HEK293 (cell line): ENCODE measurements around the gene E2F1.

Source experiments
- GLI4 ChIP-seq: fragments of 450-650 bp; formaldehyde crosslinking; IDR thresholded peaks from 2 replicates; pipeline ENCODE4 v1.5.1; 2016; ENCODE audit warnings: missing biosample characterization, missing genetic modification characterization
- INSM2 ChIP-seq: fragments of 450-650 bp; formaldehyde crosslinking; IDR thresholded peaks from 2 replicates; pipeline ENCODE4 v1.5.1; 2016; ENCODE audit warnings: missing biosample characterization, missing genetic modification characterization
- KLF9 ChIP-seq: fragments of 450-650 bp; formaldehyde crosslinking; IDR thresholded peaks from 2 replicates; pipeline ENCODE4 v1.5.1; 2016; ENCODE audit warnings: missing biosample characterization, missing genetic modification characterization, low read depth
- MEIS1 ChIP-seq: sonication (generic); formaldehyde crosslinking; IDR thresholded peaks from 2 replicates; pipeline ENCODE4 v1.8.1; 2022; ENCODE audit warnings: missing genetic modification reagents, mild to moderate bottlenecking, borderline replicate concordance
- MZF1 ChIP-seq: fragments of 450-650 bp; formaldehyde crosslinking; IDR thresholded peaks from 2 replicates; pipeline ENCODE4 v1.5.1; 2017; ENCODE audit warnings: missing biosample characterization, missing genetic modification characterization, borderline replicate concordance
- YY1 ChIP-seq: fragments of 450-650 bp; formaldehyde crosslinking; IDR thresholded peaks from 2 replicates; pipeline ENCODE4 v1.5.1; 2018; ENCODE audit warnings: missing biosample characterization, missing genetic modification characterization
- ZBTB8A ChIP-seq: fragments of 450-650 bp; formaldehyde crosslinking; IDR thresholded peaks from 2 replicates; pipeline ENCODE4 v1.5.1; 2016; ENCODE audit warnings: missing biosample characterization, missing genetic modification characterization
- ZEB2 ChIP-seq: fragments of 450-650 bp; formaldehyde crosslinking; IDR thresholded peaks from 2 replicates; pipeline ENCODE4 v1.5.1; 2016; ENCODE audit warnings: missing biosample characterization, missing genetic modification characterization
- ZFHX2 ChIP-seq: fragments of 450-650 bp; formaldehyde crosslinking; conservative IDR thresholded peaks from 2 replicates; pipeline ENCODE4 v1.5.1; 2016; ENCODE audit warnings: missing biosample characterization, missing genetic modification characterization
- ZFP3 ChIP-seq: fragments of 450-650 bp; formaldehyde crosslinking; IDR thresholded peaks from 2 replicates; pipeline ENCODE4 v1.5.1; 2016; ENCODE audit warnings: low read depth, missing biosample characterization, missing genetic modification characterization
- ZFP41 ChIP-seq: fragments of 450-650 bp; formaldehyde crosslinking; IDR thresholded peaks from 2 replicates; pipeline ENCODE4 v1.5.1; 2016; ENCODE audit warnings: missing biosample characterization, missing genetic modification characterization, borderline replicate concordance
- ZNF121 ChIP-seq: fragments of 450-650 bp; formaldehyde crosslinking; IDR thresholded peaks from 2 replicates; pipeline ENCODE4 v1.5.1; 2016; ENCODE audit warnings: missing biosample characterization, missing genetic modification characterization
- ZNF221 ChIP-seq: fragments of 450-650 bp; formaldehyde crosslinking; IDR thresholded peaks from 2 replicates; pipeline ENCODE4 v1.5.1; 2017; ENCODE audit warnings: missing biosample characterization, missing genetic modification characterization, borderline replicate concordance
- ZNF274 ChIP-seq, 2 experiments: fragments of 200-500 bp in 1 of 2; fragments of 450-650 bp in 1 of 2; sonication (Bioruptor generic) in 1 of 2; formaldehyde crosslinking in 1 of 2; IDR thresholded peaks; 2 replicates each; pipeline versions ENCODE4 v1.5.1 to v1.6.1; 2014 to 2016; ENCODE audit warnings: borderline replicate concordance in 1 of 2, inconsistent platforms in 1 of 2, low read length in 1 of 2, missing biosample characterization in 1 of 2, missing genetic modification characterization in 1 of 2
- ZNF394 ChIP-seq: fragments of 450-650 bp; formaldehyde crosslinking; IDR thresholded peaks from 2 replicates; pipeline ENCODE4 v1.5.1; 2016; ENCODE audit warnings: missing biosample characterization, missing genetic modification characterization, mild to moderate bottlenecking, moderate library complexity, borderline replicate concordance
- ZNF416 ChIP-seq: fragments of 450-650 bp; formaldehyde crosslinking; IDR thresholded peaks from 2 replicates; pipeline ENCODE4 v1.5.1; 2016; ENCODE audit warnings: missing biosample characterization, missing genetic modification characterization
- ZNF513 ChIP-seq: fragments of 450-650 bp; IDR thresholded peaks from 2 replicates; pipeline ENCODE4 v1.5.1; 2018; ENCODE audit warnings: missing biosample characterization, missing genetic modification characterization
- ZNF529 ChIP-seq: fragments of 450-650 bp; formaldehyde crosslinking; IDR thresholded peaks from 2 replicates; pipeline ENCODE4 v1.5.1; 2017; ENCODE audit warnings: missing genetic modification characterization, missing biosample characterization; ENCODE audit not compliant: insufficient replicate concordance
- ZNF626 ChIP-seq: fragments of 450-650 bp; sonication (Bioruptor Pico); formaldehyde crosslinking; IDR thresholded peaks from 2 replicates; pipeline ENCODE4 v1.5.1; 2018; ENCODE audit warnings: missing biosample characterization, missing genetic modification characterization, inconsistent platforms
- ZNF664 ChIP-seq: fragments of 450-650 bp; formaldehyde crosslinking; IDR thresholded peaks from 2 replicates; pipeline ENCODE4 v1.5.1; 2016; ENCODE audit warnings: missing biosample characterization, missing genetic modification characterization
- ZNF76 ChIP-seq: fragments of 450-650 bp; formaldehyde crosslinking; IDR thresholded peaks from 2 replicates; pipeline ENCODE4; 2016; ENCODE audit warnings: low read depth, missing biosample characterization, missing genetic modification characterization, borderline replicate concordance
- ZNF830 ChIP-seq: fragments of 450-650 bp; IDR thresholded peaks from 2 replicates; pipeline ENCODE4 v1.5.0; 2018; ENCODE audit warnings: missing biosample characterization, missing genetic modification characterization, low read depth, mild to moderate bottlenecking, moderate library complexity
- TF ChIP-seq, protein P1 (sequence below): fragments of 450-650 bp; formaldehyde crosslinking; IDR thresholded peaks from 2 replicates; pipeline ENCODE4 v1.5.1; 2016; ENCODE audit warnings: missing biosample characterization, missing genetic modification characterization
- TF ChIP-seq, protein P2 (sequence below): fragments of 450-650 bp; formaldehyde crosslinking; IDR thresholded peaks from 2 replicates; pipeline ENCODE4 v1.5.1; 2017; ENCODE audit warnings: missing biosample characterization, missing genetic modification characterization
- TF ChIP-seq, protein P3 (sequence below): fragments of 450-650 bp; formaldehyde crosslinking; IDR thresholded peaks from 2 replicates; pipeline ENCODE4 v1.5.1; 2016; ENCODE audit warnings: missing biosample characterization, missing genetic modification characterization
- TF ChIP-seq, protein P4 (sequence below): fragments of 450-650 bp; formaldehyde crosslinking; IDR thresholded peaks from 2 replicates; pipeline ENCODE4 v1.5.1; 2016; ENCODE audit warnings: missing biosample characterization, missing genetic modification characterization
- TF ChIP-seq, protein P5 (sequence below): fragments of 450-650 bp; formaldehyde crosslinking; IDR thresholded peaks from 2 replicates; pipeline ENCODE4 v1.5.1; 2016; ENCODE audit warnings: missing biosample characterization, missing genetic modification characterization

E2F1 gene

GRCh38 chr20:33732166-33732970 is 46.2 kb upstream of the E2F1 start (continued):
- TF ChIP-seq ZNF416 (tag by site-specific recombination) (no peak), ZNF626 (tag by site-specific recombination) (no peak), GLI4 (tag by site-specific recombination) (no peak), ZFP41 (tag by site-specific recombination) (no peak), ZFP3 (tag by site-specific recombination) (no peak), ZNF664 (tag by site-specific recombination) (no peak), MEIS1 (CRISPR knock-in tag) (no peak), ZNF221 (tag by site-specific recombination) (no peak), ZEB2 (tag by site-specific recombination) (0 out of 2 replicates have a peak, but pooled peaks have one; percentile 25), KLF9 (tag by site-specific recombination) (peak; percentile 38; the same call in 1 of the 2 replicates), ZNF529 (tag by site-specific recombination) (no peak), ZNF274 (IDR thresholded peaks at IDR 0.05; ENCODE audit: low read length) (no peak), ZNF274 (tag by site-specific recombination; IDR thresholded peaks at IDR 0.05; ENCODE audit: borderline replicate concordance) (no peak), INSM2 (tag by site-specific recombination) (no peak), ZNF121 (no peak), ZNF76 (no peak), ZFHX2 (tag by site-specific recombination) (no peak; the same call in none of the 2 replicates), ZBTB8A (peak; percentile 40), ZNF513 (tag by site-specific recombination) (no peak; the same call in 1 of the 2 replicates), YY1 (tag by site-specific recombination) (no peak), ZNF830 (tag by site-specific recombination) (no peak), MZF1 (tag by site-specific recombination) (no peak), ZNF394 (tag by site-specific recombination) (no peak)
- TF ChIP-seq, protein P1, sequence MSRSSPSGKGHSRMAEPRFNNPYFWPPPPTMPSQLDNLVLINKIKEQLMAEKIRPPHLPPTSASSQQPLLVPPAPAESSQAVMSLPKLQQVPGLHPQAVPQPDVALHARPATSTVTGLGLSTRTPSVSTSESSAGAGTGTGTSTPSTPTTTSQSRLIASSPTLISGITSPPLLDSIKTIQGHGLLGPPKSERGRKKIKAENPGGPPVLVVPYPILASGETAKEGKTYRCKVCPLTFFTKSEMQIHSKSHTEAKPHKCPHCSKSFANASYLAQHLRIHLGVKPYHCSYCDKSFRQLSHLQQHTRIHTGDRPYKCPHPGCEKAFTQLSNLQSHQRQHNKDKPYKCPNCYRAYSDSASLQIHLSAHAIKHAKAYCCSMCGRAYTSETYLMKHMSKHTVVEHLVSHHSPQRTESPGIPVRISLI (tag by site-specific recombination) = no peak
- TF ChIP-seq, protein P2, sequence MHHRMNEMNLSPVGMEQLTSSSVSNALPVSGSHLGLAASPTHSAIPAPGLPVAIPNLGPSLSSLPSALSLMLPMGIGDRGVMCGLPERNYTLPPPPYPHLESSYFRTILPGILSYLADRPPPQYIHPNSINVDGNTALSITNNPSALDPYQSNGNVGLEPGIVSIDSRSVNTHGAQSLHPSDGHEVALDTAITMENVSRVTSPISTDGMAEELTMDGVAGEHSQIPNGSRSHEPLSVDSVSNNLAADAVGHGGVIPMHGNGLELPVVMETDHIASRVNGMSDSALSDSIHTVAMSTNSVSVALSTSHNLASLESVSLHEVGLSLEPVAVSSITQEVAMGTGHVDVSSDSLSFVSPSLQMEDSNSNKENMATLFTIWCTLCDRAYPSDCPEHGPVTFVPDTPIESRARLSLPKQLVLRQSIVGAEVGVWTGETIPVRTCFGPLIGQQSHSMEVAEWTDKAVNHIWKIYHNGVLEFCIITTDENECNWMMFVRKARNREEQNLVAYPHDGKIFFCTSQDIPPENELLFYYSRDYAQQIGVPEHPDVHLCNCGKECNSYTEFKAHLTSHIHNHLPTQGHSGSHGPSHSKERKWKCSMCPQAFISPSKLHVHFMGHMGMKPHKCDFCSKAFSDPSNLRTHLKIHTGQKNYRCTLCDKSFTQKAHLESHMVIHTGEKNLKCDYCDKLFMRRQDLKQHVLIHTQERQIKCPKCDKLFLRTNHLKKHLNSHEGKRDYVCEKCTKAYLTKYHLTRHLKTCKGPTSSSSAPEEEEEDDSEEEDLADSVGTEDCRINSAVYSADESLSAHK (tag by site-specific recombination) = no peak
- TF ChIP-seq, protein P3, sequence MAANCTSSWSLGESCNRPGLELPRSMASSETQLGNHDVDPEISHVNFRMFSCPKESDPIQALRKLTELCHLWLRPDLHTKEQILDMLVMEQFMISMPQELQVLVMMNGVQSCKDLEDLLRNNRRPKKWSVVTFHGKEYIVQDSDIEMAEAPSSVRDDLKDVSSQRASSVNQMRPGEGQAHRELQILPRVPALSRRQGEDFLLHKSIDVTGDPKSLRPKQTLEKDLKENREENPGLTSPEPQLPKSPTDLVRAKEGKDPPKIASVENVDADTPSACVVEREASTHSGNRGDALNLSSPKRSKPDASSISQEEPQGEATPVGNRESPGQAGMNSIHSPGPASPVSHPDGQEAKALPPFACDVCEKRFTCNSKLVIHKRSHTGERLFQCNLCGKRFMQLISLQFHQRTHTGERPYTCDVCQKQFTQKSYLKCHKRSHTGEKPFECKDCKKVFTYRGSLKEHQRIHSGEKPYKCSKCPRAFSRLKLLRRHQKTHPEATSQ (tag by site-specific recombination) = peak; percentile 48; the same call in 1 of the 2 replicates
- TF ChIP-seq, protein P4, sequence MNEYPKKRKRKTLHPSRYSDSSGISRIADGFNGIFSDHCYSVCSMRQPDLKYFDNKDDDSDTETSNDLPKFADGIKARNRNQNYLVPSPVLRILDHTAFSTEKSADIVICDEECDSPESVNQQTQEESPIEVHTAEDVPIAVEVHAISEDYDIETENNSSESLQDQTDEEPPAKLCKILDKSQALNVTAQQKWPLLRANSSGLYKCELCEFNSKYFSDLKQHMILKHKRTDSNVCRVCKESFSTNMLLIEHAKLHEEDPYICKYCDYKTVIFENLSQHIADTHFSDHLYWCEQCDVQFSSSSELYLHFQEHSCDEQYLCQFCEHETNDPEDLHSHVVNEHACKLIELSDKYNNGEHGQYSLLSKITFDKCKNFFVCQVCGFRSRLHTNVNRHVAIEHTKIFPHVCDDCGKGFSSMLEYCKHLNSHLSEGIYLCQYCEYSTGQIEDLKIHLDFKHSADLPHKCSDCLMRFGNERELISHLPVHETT (tag by site-specific recombination) = no peak
- TF ChIP-seq, protein P5, sequence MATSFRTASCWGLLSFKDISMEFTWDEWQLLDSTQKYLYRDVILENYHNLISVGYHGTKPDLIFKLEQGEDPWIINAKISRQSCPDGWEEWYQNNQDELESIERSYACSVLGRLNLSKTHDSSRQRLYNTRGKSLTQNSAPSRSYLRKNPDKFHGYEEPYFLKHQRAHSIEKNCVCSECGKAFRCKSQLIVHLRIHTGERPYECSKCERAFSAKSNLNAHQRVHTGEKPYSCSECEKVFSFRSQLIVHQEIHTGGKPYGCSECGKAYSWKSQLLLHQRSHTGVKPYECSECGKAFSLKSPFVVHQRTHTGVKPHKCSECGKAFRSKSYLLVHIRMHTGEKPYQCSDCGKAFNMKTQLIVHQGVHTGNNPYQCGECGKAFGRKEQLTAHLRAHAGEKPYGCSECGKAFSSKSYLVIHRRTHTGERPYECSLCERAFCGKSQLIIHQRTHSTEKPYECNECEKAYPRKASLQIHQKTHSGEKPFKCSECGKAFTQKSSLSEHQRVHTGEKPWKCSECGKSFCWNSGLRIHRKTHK = no peak
